GM12874 (cell line): ENCODE measurements around the gene ZBTB7A.

Experiments
- CTCF ChIP-seq: IDR thresholded peaks from 2 replicates; pipeline ENCODE4 v1.5.1; 2011; ENCODE audit warnings: low read depth, mild to moderate bottlenecking, control low read depth, low read length, moderate library complexity; ENCODE audit not compliant: insufficient read depth

Gene ZBTB7A

DNA sequence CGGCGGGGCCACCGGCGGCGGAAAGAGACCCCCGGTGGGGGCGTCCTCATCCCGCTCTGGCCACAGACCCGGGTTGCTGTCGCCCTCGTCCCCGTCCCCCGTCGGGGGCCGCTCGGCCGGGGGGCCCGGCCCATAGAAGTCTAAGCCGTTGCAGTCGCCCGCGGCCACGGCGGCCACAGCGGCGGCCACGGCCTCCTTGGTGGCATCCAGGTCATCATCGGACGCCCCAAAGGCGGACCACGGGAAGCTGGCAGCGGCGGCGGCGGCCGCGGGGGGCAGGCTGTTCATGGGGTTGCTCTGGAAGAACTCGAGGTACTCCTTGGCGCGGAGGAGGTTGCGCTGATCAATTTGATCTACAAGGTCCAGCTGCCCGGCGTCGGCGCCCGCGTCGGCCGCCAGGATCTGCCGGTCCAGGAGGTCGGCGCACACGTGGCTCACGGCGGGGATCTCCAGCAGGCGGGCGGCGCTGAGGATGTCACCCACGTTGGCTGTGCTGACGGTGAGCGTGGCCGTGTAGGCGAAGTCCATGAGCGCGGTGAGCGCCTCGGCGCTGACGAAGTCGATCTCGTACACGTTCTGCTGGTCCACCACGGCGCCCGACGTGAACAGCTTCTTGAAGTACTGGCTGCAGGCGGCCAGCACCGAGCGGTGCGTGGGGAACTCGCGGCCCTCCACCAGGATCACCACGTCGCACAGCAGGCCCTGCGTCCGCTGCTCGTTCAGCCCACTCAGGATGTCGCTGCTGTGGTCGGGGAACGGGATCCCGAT is 12.1 kb downstream of the ZBTB7A start:
- TF ChIP-seq CTCF: no peak

DNA sequence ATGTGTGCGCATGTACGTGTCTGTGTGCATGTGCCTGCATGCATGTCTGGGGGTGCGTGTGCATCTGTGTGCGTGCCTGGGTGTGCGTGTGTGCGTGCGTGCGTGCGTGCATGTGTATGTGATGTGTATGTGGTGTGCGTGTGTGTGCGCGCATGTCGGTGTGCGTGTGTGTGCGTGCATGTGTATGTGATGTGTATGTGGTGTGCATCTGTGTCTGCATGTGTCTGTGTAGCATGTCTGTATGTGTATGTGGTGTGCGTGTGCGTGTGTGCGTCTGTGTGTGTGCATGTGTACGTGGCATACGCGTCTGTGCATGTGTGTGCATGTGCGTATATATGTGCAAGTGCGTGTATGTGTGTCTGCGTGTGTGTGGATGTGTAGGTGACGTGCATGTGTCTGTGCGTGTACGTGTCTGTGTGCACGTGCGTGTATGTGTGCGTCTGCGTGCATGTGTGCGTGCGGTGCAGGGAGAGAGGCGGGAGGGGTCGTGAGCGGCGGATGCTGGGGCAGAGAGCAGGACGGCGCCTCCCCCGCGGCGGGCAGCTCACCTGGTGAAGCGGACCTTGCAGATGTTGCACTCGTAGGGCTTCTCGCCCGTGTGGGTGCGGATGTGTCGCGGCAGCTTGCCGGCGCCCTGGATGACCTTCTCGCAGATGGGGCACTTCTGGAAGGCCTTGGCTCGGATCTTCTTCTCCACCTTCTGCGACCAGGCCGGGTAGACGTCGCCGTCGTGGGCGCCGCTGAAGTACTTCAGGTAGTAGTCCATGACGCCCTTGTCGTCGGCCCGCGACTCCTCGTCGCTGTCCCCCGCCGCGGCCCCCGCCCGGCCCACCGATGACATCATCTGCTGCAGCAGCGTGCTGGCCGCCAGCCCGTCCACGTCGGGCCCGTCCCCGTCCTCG is 13.0 kb downstream of the ZBTB7A start:
- TF ChIP-seq CTCF: no peak

- no peak for TF ChIP-seq CTCF
These were observed 13.7 kb downstream of the ZBTB7A start for GRCh38 chr19:4052993-4053422.

DNA sequence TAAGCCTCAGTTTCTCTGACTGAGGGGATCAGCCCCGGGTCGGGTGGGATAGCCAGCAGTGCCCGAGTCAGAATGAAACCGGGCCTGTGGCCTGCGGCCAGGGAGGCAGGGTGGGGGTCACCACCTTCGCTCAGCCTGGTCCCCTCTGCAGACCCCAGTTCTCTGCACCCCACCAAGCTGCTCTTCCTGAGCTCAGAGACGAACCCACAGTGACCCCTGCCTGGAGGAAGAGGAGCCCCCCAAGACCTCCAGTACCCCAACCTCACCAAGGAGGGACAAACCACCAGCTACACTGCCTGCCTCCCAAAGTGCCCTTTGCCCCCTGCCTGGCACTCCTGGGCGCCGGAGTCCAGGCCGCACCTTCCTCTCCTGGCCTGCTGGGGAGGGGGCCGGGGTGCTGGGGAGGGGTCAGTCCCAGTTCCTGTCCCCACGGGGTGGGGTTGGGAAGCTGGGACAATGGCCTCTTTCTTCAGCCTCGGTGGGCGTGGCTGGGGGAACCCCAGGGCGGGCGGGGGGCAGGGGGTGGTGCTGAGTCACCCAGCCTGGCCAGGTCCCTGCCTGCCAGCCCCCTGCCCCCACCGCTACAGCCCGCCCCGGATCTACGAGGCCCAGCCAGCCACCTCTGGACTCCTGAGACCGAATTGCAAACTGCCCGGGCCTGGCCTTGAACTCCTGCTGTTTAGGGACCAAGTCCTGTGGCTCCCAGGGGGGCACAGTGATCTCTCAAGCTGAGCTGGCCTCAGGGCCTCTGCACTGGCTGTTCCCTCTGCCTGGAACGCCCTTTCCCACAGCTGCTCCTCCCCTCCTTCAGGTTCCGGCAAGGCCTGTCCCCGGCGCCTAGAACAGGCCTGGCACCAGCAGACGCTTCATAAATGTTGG is 14.3 kb downstream of the ZBTB7A start:
- no peak for TF ChIP-seq CTCF

DNA sequence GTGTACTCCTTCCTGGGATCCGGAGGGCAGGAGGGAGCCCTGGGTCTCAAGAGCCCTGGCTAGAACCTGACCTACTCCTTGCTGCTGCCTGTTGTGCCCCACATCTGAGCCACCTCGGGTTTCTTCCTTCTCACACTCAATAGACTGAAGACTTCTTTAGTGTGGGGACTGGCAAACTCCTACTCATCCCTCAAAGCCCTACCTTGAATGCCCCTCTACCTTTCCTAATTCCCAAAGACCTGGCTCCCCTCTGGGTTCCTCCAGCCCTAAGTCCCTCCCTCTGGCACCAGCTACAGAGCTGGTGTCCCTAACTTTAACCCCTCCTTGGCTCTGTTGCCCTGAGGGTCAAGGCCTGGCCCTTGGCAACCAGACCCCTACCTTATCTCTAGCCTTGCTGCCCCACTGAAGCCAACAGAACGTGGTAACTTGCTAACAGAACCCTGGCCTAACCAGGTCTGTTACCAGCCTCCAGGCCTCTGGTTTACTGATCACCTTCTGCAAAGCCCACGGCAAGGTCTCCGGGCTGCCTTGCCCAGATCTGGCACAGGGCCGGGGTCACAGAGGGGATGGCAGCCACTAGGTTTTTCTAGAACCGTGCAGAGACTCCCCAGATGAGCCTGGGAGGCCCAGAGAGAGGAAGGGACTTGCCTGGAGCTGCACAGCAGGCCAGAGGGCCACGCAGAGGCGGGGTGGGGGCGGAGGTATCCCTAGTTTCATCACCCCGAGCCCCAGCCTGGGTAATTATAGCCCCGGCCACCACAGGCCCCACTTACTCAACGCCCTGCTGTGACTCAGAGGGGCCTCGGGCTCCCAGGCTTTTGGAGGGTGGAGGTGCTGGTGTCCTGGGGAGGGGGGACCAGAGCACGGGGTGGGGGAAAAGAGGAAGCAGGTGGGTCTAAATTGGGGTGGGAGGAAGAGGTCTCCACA is 15.3 kb downstream of the ZBTB7A start:
- no peak for TF ChIP-seq CTCF

GRCh38 chr19:4049432-4049831 is 17.3 kb downstream of the ZBTB7A start:
- no peak for TF ChIP-seq CTCF
